ENCODE results near the gene IBA57. TPM values are rescaled to one million over a fixed set of nuclear protein-coding genes. Genes with fewer than 3 reads are reported as not detected.

Gene IBA57
- total and polyA plus RNA-seq, 5 donors from 2014 or later: 2.0 to 17.0 (median 5.1) TPM

GRCh38 chr1:228141226-228142044 is 24.2 kb upstream of the IBA57 start:
- peaks cover 9% of the 10 kb centered on the region for H3K36me3 ChIP-seq (ENCODE audit: control insufficient read depth, insufficient read depth, low read length)
- H3K4me1 Mint-ChIP-seq: peaks cover 0 to 50% (median 20%) of the 10 kb centered on the region in 4 donors
- H3K4me1 ChIP-seq (ENCODE audit: control insufficient read depth, insufficient read depth, low read length, poor library complexity, severe bottlenecking): peaks cover 45% of the 10 kb centered on the region
- peak overlapping the region; percentile 91 to 96 (median 94) for H3K4me3 Mint-ChIP-seq
- DNase-seq: peak in 1 of 3 donors; percentile 67
- peak overlapping the region; percentile 95 to 100 (median 99) for H3K27ac Mint-ChIP-seq
- no peaks in the 10 kb centered on the region for H3K9me3 ChIP-seq (ENCODE audit: control insufficient read depth in 2 of 2, low read length in 2 of 2)
- no peak for ATAC-seq (ENCODE audit: low read depth in 2 of 2)
- peaks cover 2% of the 10 kb centered on the region for H3K27me3 ChIP-seq (ENCODE audit: control insufficient read depth, insufficient read depth, low read length)
- H3K36me3 Mint-ChIP-seq: no peaks in the 10 kb centered on the region
- H3K9me3 Mint-ChIP-seq: no peaks in the 10 kb centered on the region
- H3K27me3 Mint-ChIP-seq: peaks cover 29% of the 10 kb centered on the region
- peak overlapping the region; percentile 98 for H3K27ac ChIP-seq (ENCODE audit: insufficient read depth, low read length, poor library complexity, severe bottlenecking)
- peak overlapping the region; percentile 77 for H3K4me3 ChIP-seq (ENCODE audit: low read depth, low read length)

DNA sequence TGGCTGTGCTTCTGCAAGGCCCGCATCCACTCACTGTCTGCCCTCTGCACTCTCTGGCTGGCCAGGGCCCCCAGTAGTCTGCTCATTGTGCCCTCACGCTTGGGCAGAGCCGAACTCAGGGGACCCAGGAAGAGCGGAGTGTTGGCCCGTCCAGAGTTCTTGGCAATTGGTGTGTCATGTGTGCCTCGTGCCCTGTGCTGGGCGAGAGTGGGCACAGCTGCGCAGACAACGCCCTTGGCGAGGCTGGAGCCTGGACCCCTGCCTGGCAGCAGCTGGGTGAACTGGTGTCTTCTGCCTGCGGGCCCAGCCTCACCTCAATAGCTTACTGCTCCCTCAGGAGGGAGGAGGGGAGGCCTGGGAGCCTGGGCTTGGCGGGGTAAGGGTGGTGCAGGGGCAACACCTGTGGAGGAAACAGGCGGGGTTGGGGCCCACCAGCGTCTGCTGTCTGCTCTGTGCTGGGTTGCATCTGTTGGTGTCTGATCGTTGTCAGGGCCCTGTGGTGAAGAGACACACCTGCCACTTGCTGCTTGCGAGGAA is 23.4 kb upstream of the IBA57 start:
- Mint-ChIP-seq H3K36me3 (no peaks in the 10 kb centered on the region), H3K27ac (peak overlapping the region in 2 of 3 donors; percentile 99 to 100), H3K4me1 (peaks cover 0 to 53% (median 20%) of the 10 kb centered on the region in 4 donors), H3K27me3 (peaks cover 21% of the 10 kb centered on the region), H3K4me3 (peak overlapping the region in 3 of 4 donors; percentile 66 to 96 (median 92)), H3K9me3 (no peaks in the 10 kb centered on the region)
- DNase-seq: peak in 1 of 3 donors; percentile 37
- peak overlapping the region; percentile 19 for H3K27ac ChIP-seq (ENCODE audit: insufficient read depth, low read length, poor library complexity, severe bottlenecking)
- no peaks in the 10 kb centered on the region for H3K9me3 ChIP-seq (ENCODE audit: control insufficient read depth in 2 of 2, low read length in 2 of 2)
- H3K4me1 ChIP-seq (ENCODE audit: control insufficient read depth, insufficient read depth, low read length, poor library complexity, severe bottlenecking): peaks cover 45% of the 10 kb centered on the region
- no peak for ATAC-seq (ENCODE audit: low read depth in 2 of 2)
- no peak overlapping the region for H3K4me3 ChIP-seq (ENCODE audit: low read depth, low read length)
- peaks cover 15% of the 10 kb centered on the region for H3K36me3 ChIP-seq (ENCODE audit: control insufficient read depth, insufficient read depth, low read length)
- H3K27me3 ChIP-seq (ENCODE audit: control insufficient read depth, insufficient read depth, low read length): peaks cover 2% of the 10 kb centered on the region

DNA sequence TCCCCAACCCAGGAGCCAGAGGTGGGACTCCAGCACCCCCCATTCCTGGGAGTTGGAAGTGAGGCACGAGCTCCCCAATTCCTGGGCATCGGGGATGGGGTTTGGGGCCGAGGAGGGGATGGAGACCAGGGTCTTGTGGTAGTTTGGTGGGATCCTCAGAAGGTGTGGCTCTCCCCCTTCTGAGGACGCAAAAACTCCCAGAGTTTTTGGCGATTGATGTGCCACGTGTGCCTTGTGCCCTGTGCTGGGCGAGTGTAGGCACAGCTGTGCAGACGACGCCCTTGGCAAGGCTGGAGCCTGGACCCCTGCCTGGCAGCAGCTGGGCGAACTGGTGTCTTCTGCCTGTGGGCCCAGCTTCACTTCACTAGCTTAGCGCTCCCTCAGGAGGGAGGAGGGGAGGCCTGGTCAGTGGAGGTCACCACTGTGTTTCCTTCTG is 22.9 kb upstream of the IBA57 start:
- no peak overlapping the region for H3K27ac ChIP-seq (ENCODE audit: insufficient read depth, low read length, poor library complexity, severe bottlenecking)
- peaks cover 1% of the 10 kb centered on the region for H3K27me3 ChIP-seq (ENCODE audit: control insufficient read depth, insufficient read depth, low read length)
- DNase-seq (no peak), ATAC-seq (ENCODE audit: low read depth in 2 of 2) (no peak)
- peaks cover 45% of the 10 kb centered on the region for H3K4me1 ChIP-seq (ENCODE audit: control insufficient read depth, insufficient read depth, low read length, poor library complexity, severe bottlenecking)
- no peaks in the 10 kb centered on the region for H3K9me3 ChIP-seq (ENCODE audit: control insufficient read depth in 2 of 2, low read length in 2 of 2)
- Mint-ChIP-seq H3K27ac (peak overlapping the region in 2 of 3 donors; percentile 99 to 100), H3K9me3 (no peaks in the 10 kb centered on the region), H3K4me3 (peak overlapping the region; percentile 66 to 96 (median 92)), H3K4me1 (peaks cover 0 to 53% (median 20%) of the 10 kb centered on the region in 4 donors), H3K36me3 (no peaks in the 10 kb centered on the region), H3K27me3 (peaks cover 16% of the 10 kb centered on the region)
- H3K4me3 ChIP-seq (ENCODE audit: low read depth, low read length): no peak overlapping the region
- peaks cover 20% of the 10 kb centered on the region for H3K36me3 ChIP-seq (ENCODE audit: control insufficient read depth, insufficient read depth, low read length)

- H3K27me3 ChIP-seq (ENCODE audit: control insufficient read depth, insufficient read depth, low read length): no peaks in the 10 kb centered on the region
- ATAC-seq (ENCODE audit: low read depth in 2 of 2): no peak
- Mint-ChIP-seq H3K36me3 (no peaks in the 10 kb centered on the region), H3K4me1 (peaks cover 0 to 53% (median 20%) of the 10 kb centered on the region in 4 donors), H3K27me3 (peaks cover 7% of the 10 kb centered on the region), H3K4me3 (peak overlapping the region; percentile 54 to 92 (median 76)), H3K9me3 (no peaks in the 10 kb centered on the region), H3K27ac (peak overlapping the region in 1 of 3 donors; percentile 69)
- H3K4me1 ChIP-seq (ENCODE audit: control insufficient read depth, insufficient read depth, low read length, poor library complexity, severe bottlenecking): peaks cover 45% of the 10 kb centered on the region
- H3K27ac ChIP-seq (ENCODE audit: insufficient read depth, low read length, poor library complexity, severe bottlenecking): no peak overlapping the region
- no peak for DNase-seq
- H3K4me3 ChIP-seq (ENCODE audit: low read depth, low read length): no peak overlapping the region
- H3K36me3 ChIP-seq (ENCODE audit: control insufficient read depth, insufficient read depth, low read length): peaks cover 23% of the 10 kb centered on the region
- H3K9me3 ChIP-seq (ENCODE audit: control insufficient read depth in 2 of 2, low read length in 2 of 2): no peaks in the 10 kb centered on the region
These were observed 22.0 kb upstream of the IBA57 start for GRCh38 chr1:228143480-228144192.

- H3K36me3 ChIP-seq (ENCODE audit: control insufficient read depth, insufficient read depth, low read length): peaks cover 23% of the 10 kb centered on the region
- Mint-ChIP-seq H3K27ac (peak overlapping the region in 2 of 3 donors; percentile 29 to 69), H3K4me3 (peak overlapping the region in 1 of 4 donors; percentile 92), H3K27me3 (peaks cover 6% of the 10 kb centered on the region), H3K9me3 (no peaks in the 10 kb centered on the region), H3K4me1 (peaks cover 0 to 52% (median 20%) of the 10 kb centered on the region in 4 donors), H3K36me3 (no peaks in the 10 kb centered on the region)
- no peaks in the 10 kb centered on the region for H3K9me3 ChIP-seq (ENCODE audit: control insufficient read depth in 2 of 2, low read length in 2 of 2)
- H3K4me3 ChIP-seq (ENCODE audit: low read depth, low read length): no peak overlapping the region
- H3K27ac ChIP-seq (ENCODE audit: insufficient read depth, low read length, poor library complexity, severe bottlenecking): no peak overlapping the region
- ATAC-seq (ENCODE audit: low read depth in 2 of 2): no peak
- no peak for DNase-seq
- no peaks in the 10 kb centered on the region for H3K27me3 ChIP-seq (ENCODE audit: control insufficient read depth, insufficient read depth, low read length)
- peaks cover 43% of the 10 kb centered on the region for H3K4me1 ChIP-seq (ENCODE audit: control insufficient read depth, insufficient read depth, low read length, poor library complexity, severe bottlenecking)
These were observed 21.2 kb upstream of the IBA57 start for GRCh38 chr1:228144193-228144992.

DNA sequence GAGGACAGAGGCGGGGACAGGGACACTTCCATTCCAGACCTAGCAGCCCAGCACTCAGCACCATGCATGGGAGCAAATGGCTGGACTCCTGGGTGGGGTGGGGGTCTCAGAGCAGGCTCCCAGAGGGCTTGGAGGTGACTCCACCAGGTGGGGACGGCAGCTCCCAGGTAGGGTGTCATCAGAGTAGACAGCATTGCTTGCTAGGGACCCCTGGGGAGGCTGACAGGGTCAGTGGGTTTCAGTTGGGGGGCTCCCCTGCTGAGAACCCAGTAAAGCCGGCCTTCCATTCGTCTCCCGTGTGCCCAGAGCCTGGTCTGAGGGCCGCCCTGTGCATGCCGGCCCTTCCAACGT is 20.6 kb upstream of the IBA57 start:
- H3K36me3 Mint-ChIP-seq: no peaks in the 10 kb centered on the region
- no peaks in the 10 kb centered on the region for H3K9me3 ChIP-seq (ENCODE audit: control insufficient read depth in 2 of 2, low read length in 2 of 2)
- no peaks in the 10 kb centered on the region for H3K27me3 ChIP-seq (ENCODE audit: control insufficient read depth, insufficient read depth, low read length)
- peaks cover 40% of the 10 kb centered on the region for H3K4me1 ChIP-seq (ENCODE audit: control insufficient read depth, insufficient read depth, low read length, poor library complexity, severe bottlenecking)
- peaks cover 23% of the 10 kb centered on the region for H3K36me3 ChIP-seq (ENCODE audit: control insufficient read depth, insufficient read depth, low read length)
- H3K27me3 Mint-ChIP-seq: peaks cover under 1% of the 10 kb centered on the region
- H3K4me3 Mint-ChIP-seq: no peak overlapping the region
- H3K27ac Mint-ChIP-seq: peak overlapping the region in 1 of 3 donors; percentile 29
- H3K9me3 Mint-ChIP-seq: no peaks in the 10 kb centered on the region
- no peak overlapping the region for H3K4me3 ChIP-seq (ENCODE audit: low read depth, low read length)
- DNase-seq (no peak), ATAC-seq (ENCODE audit: low read depth in 2 of 2) (no peak)
- H3K27ac ChIP-seq (ENCODE audit: insufficient read depth, low read length, poor library complexity, severe bottlenecking): no peak overlapping the region
- peaks cover 0 to 46% (median 16%) of the 10 kb centered on the region in 4 donors for H3K4me1 Mint-ChIP-seq

Data from CD4-positive, CD25-positive, alpha-beta regulatory T cell (primary cell).